ENCODE measurements around the gene CLMN.

DNA sequence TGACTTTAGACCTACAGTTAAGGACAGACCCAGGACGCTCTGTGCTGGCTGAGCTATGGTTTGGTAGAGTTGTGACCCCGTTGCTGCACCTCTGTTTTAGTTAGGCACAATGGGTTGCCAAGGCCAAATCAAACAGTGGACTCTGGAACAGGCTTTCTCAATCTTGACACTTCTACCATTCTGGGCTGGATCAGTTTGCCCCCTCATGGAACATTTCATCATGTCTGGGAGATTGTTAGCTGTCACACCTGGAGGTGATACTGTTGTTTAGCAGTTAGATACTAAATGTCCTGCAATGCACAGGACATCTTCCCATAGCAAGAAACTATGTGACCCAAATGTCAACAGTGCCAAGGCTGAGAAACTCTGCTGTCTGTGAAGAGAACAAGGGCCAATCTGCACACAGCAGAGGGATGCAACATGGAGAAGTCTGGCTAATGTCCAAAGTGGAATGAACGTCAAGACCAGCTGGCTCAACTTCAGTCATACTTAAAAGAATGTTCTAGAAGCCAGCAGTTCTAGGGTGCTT lies 96.8 kb downstream of the CLMN start:
- TF ChIP-seq, protein P1, sequence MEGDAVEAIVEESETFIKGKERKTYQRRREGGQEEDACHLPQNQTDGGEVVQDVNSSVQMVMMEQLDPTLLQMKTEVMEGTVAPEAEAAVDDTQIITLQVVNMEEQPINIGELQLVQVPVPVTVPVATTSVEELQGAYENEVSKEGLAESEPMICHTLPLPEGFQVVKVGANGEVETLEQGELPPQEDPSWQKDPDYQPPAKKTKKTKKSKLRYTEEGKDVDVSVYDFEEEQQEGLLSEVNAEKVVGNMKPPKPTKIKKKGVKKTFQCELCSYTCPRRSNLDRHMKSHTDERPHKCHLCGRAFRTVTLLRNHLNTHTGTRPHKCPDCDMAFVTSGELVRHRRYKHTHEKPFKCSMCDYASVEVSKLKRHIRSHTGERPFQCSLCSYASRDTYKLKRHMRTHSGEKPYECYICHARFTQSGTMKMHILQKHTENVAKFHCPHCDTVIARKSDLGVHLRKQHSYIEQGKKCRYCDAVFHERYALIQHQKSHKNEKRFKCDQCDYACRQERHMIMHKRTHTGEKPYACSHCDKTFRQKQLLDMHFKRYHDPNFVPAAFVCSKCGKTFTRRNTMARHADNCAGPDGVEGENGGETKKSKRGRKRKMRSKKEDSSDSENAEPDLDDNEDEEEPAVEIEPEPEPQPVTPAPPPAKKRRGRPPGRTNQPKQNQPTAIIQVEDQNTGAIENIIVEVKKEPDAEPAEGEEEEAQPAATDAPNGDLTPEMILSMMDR (IDR thresholded peaks at IDR 0.05; ENCODE audit: poor library complexity), result no peak
- TF ChIP-seq EZH2 (IDR thresholded peaks at IDR 0.05; ENCODE audit: borderline replicate concordance) (no peak), EZH2phosphoT487 (IDR thresholded peaks at IDR 0.05; ENCODE audit: low read depth, severe bottlenecking, unreplicated experiment) (no peak)
